ENCODE results near the gene GPC6.

The GPC6 gene

DNA sequence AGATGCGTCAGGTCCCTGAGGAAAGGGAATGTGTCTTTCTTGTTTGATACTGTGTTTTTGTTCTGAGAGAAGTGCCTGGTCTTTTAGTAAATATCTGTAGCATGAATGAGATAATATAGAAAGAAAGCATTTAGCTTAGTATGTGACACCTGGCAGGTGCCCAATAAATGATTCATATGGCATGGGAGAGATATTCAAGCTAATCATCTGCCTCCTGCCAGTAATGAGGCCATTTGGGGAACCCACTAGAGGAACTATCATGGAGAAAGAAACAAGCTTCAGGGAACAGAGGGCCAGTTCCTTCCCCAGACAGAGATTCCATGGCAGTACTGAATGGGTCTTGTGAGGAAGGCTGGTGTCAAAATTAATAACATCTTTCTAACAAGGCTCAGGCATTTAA lies 648.9 kb downstream of the GPC6 start:
- TF ChIP-seq, protein P1, sequence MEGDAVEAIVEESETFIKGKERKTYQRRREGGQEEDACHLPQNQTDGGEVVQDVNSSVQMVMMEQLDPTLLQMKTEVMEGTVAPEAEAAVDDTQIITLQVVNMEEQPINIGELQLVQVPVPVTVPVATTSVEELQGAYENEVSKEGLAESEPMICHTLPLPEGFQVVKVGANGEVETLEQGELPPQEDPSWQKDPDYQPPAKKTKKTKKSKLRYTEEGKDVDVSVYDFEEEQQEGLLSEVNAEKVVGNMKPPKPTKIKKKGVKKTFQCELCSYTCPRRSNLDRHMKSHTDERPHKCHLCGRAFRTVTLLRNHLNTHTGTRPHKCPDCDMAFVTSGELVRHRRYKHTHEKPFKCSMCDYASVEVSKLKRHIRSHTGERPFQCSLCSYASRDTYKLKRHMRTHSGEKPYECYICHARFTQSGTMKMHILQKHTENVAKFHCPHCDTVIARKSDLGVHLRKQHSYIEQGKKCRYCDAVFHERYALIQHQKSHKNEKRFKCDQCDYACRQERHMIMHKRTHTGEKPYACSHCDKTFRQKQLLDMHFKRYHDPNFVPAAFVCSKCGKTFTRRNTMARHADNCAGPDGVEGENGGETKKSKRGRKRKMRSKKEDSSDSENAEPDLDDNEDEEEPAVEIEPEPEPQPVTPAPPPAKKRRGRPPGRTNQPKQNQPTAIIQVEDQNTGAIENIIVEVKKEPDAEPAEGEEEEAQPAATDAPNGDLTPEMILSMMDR (IDR thresholded peaks at IDR 0.05; ENCODE audit: low read depth, low read length), result no peak
- H3K4me3 ChIP-seq (ENCODE audit: low read depth, low read length), result no peak overlapping the region
- DNase-seq (ENCODE audit: low read depth, low spot score), result peak; percentile 24
- in situ Hi-C loops (cut with HindIII; ENCODE audit: low sequenced_read_pairs), result no loop called here

DNA sequence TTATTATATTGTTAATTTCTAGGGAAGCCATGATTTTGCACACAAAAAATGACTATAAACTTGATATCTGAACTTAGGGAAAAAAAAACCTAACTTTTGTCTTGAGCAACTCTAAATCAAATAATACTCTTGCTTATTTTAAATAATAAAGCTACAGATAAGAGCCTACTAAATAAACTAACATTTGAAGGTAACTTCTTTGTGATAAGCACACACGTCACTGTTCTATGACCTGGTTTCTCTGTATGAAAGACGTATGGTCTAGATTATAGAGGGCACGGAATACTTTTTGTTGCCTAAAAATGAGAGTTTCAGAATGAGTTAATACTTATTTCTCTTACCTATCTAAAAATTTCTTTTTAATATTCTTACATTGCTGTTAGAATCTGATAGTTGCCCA lies 649.6 kb downstream of the GPC6 start:
- DNase-seq (ENCODE audit: low read depth, low spot score), result no peak
- no peak overlapping the region for H3K4me3 ChIP-seq (ENCODE audit: low read depth, low read length)
- in situ Hi-C loops (cut with HindIII; ENCODE audit: low sequenced_read_pairs), result no loop called here
- TF ChIP-seq, protein P1 (IDR thresholded peaks at IDR 0.05; ENCODE audit: low read depth, low read length), result no peak

DNA sequence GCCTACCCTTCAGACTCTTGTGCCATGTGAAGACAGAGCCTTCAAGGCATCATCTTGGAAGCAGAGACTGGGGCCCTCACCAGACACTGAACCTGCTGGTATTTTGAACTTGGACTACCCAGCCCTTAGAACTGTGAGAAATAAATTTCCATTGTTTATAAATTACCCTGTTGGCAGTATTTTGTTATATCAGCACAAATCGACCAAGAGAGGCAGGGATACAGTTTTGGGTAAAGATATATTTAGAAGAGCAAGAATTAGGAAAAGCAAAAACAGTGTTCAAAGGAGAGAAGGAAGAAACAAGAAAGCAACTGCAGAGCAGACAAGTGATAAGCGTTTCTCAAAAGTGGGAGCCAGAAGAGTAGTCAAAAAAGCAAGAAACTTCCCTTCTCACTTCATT lies 652.1 kb downstream of the GPC6 start:
- DNase-seq (ENCODE audit: low read depth, low spot score), result no peak
- TF ChIP-seq, protein P1 (IDR thresholded peaks at IDR 0.05; ENCODE audit: low read depth, low read length), result no peak
- in situ Hi-C loops (cut with HindIII; ENCODE audit: low sequenced_read_pairs), result no loop called here
- no peak overlapping the region for H3K4me3 ChIP-seq (ENCODE audit: low read depth, low read length)

DNA sequence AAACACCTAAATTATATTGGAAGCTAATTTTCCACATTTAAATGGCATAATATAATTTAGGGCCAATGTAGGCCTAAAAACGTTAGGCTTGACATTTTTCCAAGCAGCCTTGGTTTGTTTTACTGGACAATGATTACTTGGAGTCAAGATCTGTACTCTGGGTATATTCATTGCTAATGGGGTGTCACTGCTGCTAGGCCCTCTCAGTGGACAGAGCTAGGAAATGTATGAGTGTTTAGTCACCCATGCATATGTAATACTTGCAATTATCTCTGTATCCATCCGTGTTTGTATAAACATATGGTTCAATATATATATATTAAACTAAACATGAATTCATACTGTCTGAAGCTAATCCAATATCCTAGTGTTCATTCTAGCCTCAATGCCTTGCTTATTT lies 654.8 kb downstream of the GPC6 start:
- no peak for DNase-seq (ENCODE audit: low read depth, low spot score)
- in situ Hi-C loops (cut with HindIII; ENCODE audit: low sequenced_read_pairs), result no loop called here
- no peak overlapping the region for H3K4me3 ChIP-seq (ENCODE audit: low read depth, low read length)

DNA sequence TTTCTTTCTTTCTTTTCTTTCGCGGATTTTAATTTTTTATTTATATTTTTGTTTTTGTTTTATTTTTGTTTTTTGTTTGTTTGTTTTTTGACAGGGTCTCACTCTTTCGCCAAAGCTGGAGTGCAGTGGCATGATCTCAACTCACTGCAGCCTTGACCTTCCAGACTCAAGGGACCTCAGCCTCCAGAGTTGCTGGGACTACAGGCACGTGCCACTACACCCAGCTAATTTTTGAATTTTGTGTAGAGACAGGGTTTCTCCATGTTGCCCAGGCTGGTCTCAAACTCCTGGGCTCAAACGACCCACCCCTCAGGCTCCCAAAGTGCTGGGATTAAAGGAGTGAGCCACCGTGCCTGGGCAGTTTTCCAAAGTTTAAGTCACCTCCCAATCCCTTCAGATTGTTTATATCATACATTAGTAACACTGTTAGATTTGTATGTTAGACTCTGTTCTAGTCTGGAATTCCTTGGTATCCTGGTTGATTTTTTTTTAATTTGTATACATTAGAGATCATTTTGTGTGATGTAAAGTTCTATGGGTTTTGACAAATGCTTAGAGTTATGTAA lies 655.6 kb downstream of the GPC6 start:
- in situ Hi-C loops (cut with HindIII; ENCODE audit: low sequenced_read_pairs), result no loop called here
- H3K4me3 ChIP-seq (ENCODE audit: low read depth, low read length), result no peak overlapping the region
- no peak for DNase-seq (ENCODE audit: low read depth, low spot score)
- TF ChIP-seq, protein P1 (IDR thresholded peaks at IDR 0.05; ENCODE audit: low read depth, low read length), result no peak

More for the DNA sequence above, 654.8 kb downstream of the GPC6 start:
- TF ChIP-seq, protein P1 (IDR thresholded peaks at IDR 0.05; ENCODE audit: low read depth, low read length), result no peak

DNA sequence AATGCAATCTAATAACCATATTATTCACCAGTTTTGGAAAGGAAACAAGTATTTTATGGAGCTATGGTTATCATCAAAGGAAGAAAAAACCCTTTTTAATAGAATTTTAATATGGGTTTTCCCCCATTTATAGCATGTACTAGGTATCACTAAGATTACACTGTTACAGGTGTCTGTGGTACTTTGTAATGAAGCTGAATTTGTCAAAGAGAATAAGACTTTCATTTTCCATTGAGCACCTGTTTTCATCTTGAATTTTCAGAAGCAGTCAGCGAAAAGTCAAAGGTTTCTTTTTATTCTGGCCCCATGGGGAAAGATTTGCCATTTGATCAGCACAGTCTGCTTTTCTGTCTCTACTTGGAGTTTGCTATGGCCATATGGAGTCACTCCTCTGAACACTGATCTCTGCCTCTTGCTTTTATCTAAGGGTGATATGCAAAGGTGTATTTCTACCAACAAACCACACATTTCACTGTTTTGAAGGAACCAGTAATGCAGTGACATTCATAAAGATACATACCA lies 662.9 kb downstream of the GPC6 start:
- in situ Hi-C loops (cut with HindIII; ENCODE audit: low sequenced_read_pairs), result no loop called here
- no peak overlapping the region for H3K4me3 ChIP-seq (ENCODE audit: low read depth, low read length)
- TF ChIP-seq, protein P1 (IDR thresholded peaks at IDR 0.05; ENCODE audit: low read depth, low read length), result no peak
- no peak for DNase-seq (ENCODE audit: low read depth, low spot score)
